ENCODE results near the gene HIF1AN. TPM values are rescaled to one million over a fixed set of nuclear protein-coding genes. Genes with fewer than 3 reads are reported as not detected.

The HIF1AN gene
- total and polyA plus RNA-seq, 2 donors from 2014 or later: 10.9 to 40.6 TPM

DNA sequence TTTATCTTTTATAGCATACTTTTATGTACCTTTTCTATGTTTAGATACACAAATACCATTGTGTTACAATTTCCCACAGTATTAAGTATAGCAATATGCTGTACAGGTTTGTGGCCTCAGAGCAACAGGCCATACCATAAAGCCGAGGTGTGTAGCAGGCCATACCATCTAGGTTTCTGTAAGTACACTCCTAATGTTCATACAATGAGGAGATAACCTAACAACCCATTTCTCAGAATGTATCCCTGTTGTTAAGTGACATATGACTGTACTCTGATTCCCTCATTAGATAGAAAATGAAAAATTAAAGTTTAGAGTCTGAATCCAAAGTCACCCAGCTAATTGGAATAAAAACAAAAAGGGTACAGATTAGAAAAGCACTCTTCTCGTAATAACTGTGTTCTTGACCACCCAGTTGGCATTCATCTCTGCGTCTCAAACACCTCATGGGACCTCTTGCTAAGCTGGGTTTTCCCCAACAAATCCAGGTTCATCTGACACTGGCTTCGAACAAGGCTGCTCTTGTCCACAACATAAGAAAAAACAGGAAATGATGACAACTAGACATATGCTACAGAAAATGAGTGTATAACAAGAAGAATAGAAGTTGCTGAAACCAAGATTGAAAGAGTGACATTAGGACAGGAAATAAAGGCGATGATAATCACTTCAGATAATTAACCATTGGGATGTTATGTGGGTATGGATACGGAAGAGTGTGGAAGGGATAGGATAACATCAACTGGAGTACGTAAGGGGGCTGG, 7.4 kb upstream of the HIF1AN start:
- H3K27me3 ChIP-seq (ENCODE audit: control insufficient read depth, insufficient read depth, low read length): no peaks in the 10 kb centered on the region
- H3K9me3 ChIP-seq (ENCODE audit: control insufficient read depth in 2 of 3, insufficient read depth in 1 of 3, low read length in 3 of 3): no peaks in the 10 kb centered on the region
- FAIRE-seq (no peak), DNase-seq (no peak)
- H3K27ac ChIP-seq (ENCODE audit: low read depth in 2 of 2, low read length in 2 of 2): peak overlapping the region in 1 of 2 donors; percentile 11
- intact Hi-C loops (cut with DNase I): no loop called here
- peaks cover 5 to 15% (median 9%) of the 10 kb centered on the region in 3 donors for H3K4me1 ChIP-seq (ENCODE audit: control insufficient read depth in 2 of 3, insufficient read depth in 2 of 3, low read depth in 1 of 3, low read length in 3 of 3)
- H3K9ac ChIP-seq (ENCODE audit: low read length in 3 of 3): peak overlapping the region; percentile 92 to 97 (median 95)
- peaks cover 14 to 34% (median 20%) of the 10 kb centered on the region in 3 donors for H3K36me3 ChIP-seq (ENCODE audit: control insufficient read depth in 2 of 3, insufficient read depth in 3 of 3, low read length in 3 of 3)
- H3K4me3 ChIP-seq (ENCODE audit: low read length in 3 of 3): peak overlapping the region; percentile 93 to 97 (median 97)
- TF ChIP-seq, protein P1, sequence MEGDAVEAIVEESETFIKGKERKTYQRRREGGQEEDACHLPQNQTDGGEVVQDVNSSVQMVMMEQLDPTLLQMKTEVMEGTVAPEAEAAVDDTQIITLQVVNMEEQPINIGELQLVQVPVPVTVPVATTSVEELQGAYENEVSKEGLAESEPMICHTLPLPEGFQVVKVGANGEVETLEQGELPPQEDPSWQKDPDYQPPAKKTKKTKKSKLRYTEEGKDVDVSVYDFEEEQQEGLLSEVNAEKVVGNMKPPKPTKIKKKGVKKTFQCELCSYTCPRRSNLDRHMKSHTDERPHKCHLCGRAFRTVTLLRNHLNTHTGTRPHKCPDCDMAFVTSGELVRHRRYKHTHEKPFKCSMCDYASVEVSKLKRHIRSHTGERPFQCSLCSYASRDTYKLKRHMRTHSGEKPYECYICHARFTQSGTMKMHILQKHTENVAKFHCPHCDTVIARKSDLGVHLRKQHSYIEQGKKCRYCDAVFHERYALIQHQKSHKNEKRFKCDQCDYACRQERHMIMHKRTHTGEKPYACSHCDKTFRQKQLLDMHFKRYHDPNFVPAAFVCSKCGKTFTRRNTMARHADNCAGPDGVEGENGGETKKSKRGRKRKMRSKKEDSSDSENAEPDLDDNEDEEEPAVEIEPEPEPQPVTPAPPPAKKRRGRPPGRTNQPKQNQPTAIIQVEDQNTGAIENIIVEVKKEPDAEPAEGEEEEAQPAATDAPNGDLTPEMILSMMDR (IDR thresholded peaks at IDR 0.05; ENCODE audit: borderline replicate concordance, extremely low read depth, insufficient read depth): no peak

DNA sequence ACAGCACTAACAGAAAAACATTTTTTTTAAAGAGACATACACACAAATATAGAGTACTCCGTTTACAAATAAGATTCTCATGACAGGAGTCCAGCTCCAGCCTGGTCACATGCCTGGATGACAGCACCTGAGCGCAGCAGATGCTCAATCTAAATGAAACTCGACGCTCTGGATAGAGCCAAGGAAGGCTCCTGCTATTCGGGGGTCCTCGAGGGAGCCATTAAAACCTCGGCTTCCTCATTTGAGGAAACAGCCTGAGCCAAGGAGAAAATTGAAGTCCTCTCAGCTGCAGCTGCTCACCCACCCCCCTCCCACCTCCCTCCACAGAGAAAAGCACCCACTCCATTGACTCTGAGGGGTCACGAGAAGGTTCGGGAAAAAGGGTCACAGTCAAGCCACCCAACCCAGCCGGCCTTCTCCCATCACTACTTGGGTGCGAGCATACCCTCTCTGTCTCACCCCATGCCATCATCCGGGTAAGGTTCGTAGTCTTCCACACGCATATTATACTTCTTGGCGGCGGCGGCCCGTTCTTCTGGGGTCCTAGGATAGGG, 6.7 kb upstream of the HIF1AN start:
- peak overlapping the region; percentile 93 to 97 (median 97) for H3K4me3 ChIP-seq (ENCODE audit: low read length in 3 of 3)
- no peak for FAIRE-seq
- H3K27me3 ChIP-seq (ENCODE audit: control insufficient read depth, insufficient read depth, low read length): no peaks in the 10 kb centered on the region
- H3K27ac ChIP-seq (ENCODE audit: low read depth in 2 of 2, low read length in 2 of 2): peak overlapping the region; percentile 67 to 74
- TF ChIP-seq, protein P1 (IDR thresholded peaks at IDR 0.05; ENCODE audit: borderline replicate concordance, extremely low read depth, insufficient read depth): no peak
- peak overlapping the region; percentile 92 to 97 (median 95) for H3K9ac ChIP-seq (ENCODE audit: low read length in 3 of 3)
- no peaks in the 10 kb centered on the region for H3K9me3 ChIP-seq (ENCODE audit: control insufficient read depth in 2 of 3, insufficient read depth in 1 of 3, low read length in 3 of 3)
- peaks cover 5 to 15% (median 9%) of the 10 kb centered on the region in 3 donors for H3K4me1 ChIP-seq (ENCODE audit: control insufficient read depth in 2 of 3, insufficient read depth in 2 of 3, low read depth in 1 of 3, low read length in 3 of 3)
- H3K36me3 ChIP-seq (ENCODE audit: control insufficient read depth in 2 of 3, insufficient read depth in 3 of 3, low read length in 3 of 3): peaks cover 14 to 31% (median 17%) of the 10 kb centered on the region in 3 donors
- DNase-seq: peak in 2 of 5 donors; percentile 29 to 53
- intact Hi-C loops (cut with DNase I): no loop called here

DNA sequence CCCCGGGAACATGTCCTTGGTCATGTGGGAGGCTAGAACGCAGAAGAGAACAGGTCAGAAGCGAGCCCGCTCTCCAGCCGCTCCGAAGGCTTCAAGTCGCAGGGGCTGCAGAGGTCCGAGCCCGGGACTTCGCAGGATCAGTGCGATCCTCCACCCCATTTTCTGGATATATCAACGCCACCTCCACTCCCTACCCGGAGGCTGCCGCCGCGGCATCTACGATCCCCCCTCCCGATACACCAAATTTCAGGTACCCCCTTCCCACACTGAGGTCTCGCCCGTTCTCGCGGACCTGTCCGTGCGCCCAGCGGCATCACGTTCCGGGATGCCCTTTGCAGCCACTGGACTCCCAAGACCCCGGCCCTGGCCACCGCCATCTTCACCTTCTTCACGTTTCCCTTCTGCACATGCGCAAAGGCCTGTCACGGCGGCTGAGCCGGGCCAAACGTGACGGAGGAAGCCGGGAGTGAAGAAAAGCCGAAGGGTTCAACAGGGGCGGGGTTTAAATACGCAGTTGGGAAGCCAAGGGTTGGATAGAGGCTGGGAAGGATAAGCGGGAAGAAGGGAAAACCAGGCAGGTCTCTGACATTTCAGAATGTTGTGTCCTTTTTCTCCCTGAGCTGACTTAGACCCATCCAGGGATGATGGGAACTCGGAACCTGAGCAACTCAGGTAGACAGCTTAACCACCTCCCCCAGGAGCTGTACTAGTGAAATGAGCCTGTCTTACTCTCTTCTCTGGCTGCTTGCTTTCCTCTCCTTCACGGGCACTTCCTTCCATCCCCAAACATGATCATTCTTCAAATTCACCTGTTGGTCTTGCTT, 6.1 kb upstream of the HIF1AN start, which contains the start of gene NDUFB8:
NDUFB8 (minus strand) TSS at position 397 of the 824 bp plus-strand sequence; CDS start at position 377, 20 bp downstream.
- Histone ChIP-seq H3K9ac (ENCODE audit: low read length in 3 of 3) (peak within 1 kb of the TSS; percentile 92 to 97 (median 95)), H3K27ac (ENCODE audit: low read depth in 2 of 2, low read length in 2 of 2) (peak within 1 kb of the TSS; percentile 67 to 74), H3K9me3 (ENCODE audit: control insufficient read depth in 2 of 3, insufficient read depth in 1 of 3, low read length in 3 of 3) (no peaks in the 10 kb centered on the region), H3K27me3 (ENCODE audit: control insufficient read depth, insufficient read depth, low read length) (no peaks in the 10 kb centered on the region), H3K36me3 (ENCODE audit: control insufficient read depth in 2 of 3, insufficient read depth in 3 of 3, low read length in 3 of 3) (peaks cover 12 to 24% (median 14%) of the 10 kb centered on the region in 3 donors), H3K4me1 (ENCODE audit: control insufficient read depth in 2 of 3, insufficient read depth in 2 of 3, low read depth in 1 of 3, low read length in 3 of 3) (peaks cover 5 to 15% (median 9%) of the 10 kb centered on the region in 3 donors), H3K4me3 (ENCODE audit: low read length in 3 of 3) (peak within 1 kb of the TSS; percentile 93 to 97 (median 97))
- DNase-seq (peak; percentile 93 to 97 (median 96)), FAIRE-seq (no peak)
- intact Hi-C loops (cut with DNase I): no loop called here
- TF ChIP-seq, protein P1 (IDR thresholded peaks at IDR 0.05; ENCODE audit: borderline replicate concordance, extremely low read depth, insufficient read depth): no peak
